HUES6 (cell line): ENCODE results near the gene CCL1.

Experiments used
- H3K27ac ChIP-seq: 2 replicates; pipeline ENCODE4 v1.7.0; 2013; ENCODE audit warnings: low read depth, mild to moderate bottlenecking, low read length, inconsistent platforms
- H3K27me3 ChIP-seq: 2 replicates; pipeline ENCODE4 v1.6.1; 2013; ENCODE audit warnings: low read length; ENCODE audit not compliant: control insufficient read depth, insufficient read depth
- H3K36me3 ChIP-seq: 2 replicates; pipeline ENCODE4 v1.6.1; 2013; ENCODE audit warnings: low read length; ENCODE audit not compliant: control insufficient read depth, insufficient read depth
- H3K4me1 ChIP-seq: 2 replicates; pipeline ENCODE4 v1.6.1; 2013; ENCODE audit warnings: low read length; ENCODE audit not compliant: control insufficient read depth, insufficient read depth
- H3K4me3 ChIP-seq: 2 replicates; pipeline ENCODE4 v1.5.1; 2013; ENCODE audit warnings: low read depth, low read length
- H3K9ac ChIP-seq: one replicate; pipeline ENCODE4 v1.6.1; 2013; ENCODE audit warnings: mild to moderate bottlenecking, low read length
- H3K9me3 ChIP-seq: 2 replicates; pipeline ENCODE4 v1.6.1; 2013; ENCODE audit warnings: low read depth, low read length; ENCODE audit not compliant: control insufficient read depth, insufficient read depth

CCL1 gene, protein sequence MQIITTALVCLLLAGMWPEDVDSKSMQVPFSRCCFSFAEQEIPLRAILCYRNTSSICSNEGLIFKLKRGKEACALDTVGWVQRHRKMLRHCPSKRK

DNA sequence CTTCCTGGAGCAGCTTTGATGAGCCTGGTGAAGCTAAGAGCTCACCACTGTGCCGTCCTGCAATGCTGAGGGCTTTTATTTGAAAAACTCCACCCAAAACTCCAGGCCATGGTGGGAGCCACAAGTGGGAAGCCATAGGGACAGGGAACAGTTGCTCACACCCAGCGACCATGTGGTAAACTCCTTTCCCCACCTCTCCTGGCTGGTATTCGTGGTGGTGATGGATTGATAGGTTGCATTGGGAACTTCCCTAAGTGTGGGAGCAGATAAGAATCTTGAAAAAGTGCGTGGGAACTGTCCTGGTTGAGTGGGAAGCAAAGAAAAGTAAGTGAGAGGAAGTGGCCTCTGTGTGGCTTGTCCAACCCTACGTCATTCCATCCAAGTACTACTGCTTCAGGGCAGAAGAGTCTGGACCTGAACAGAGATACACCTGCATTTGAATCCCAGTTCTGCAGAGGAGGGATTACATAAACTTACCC is at the start of gene CCL1:
Gene CCL1, minus strand, starts transcription at position 51 of the 479 bp plus-strand sequence. CDS start 72 bp downstream, outside the sequence.
- Histone ChIP-seq H3K27me3 (peaks cover 3% of the 10 kb centered on the region; the same call in 1 of the 2 replicates), H3K4me1 (no peaks in the 10 kb centered on the region), H3K36me3 (no peaks in the 10 kb centered on the region), H3K9me3 (no peaks in the 10 kb centered on the region), H3K9ac (no peak within 1 kb of the TSS), H3K4me3 (no peak within 1 kb of the TSS), H3K27ac (no peak within 1 kb of the TSS)

GRCh38 chr17:34412534-34412933 is 49.5 kb upstream of the CCL1 start:
- H3K27me3 ChIP-seq = peaks cover 51% of the 10 kb centered on the region
- H3K9ac ChIP-seq = no peak overlapping the region
- no peak overlapping the region for H3K27ac ChIP-seq
- no peak overlapping the region for H3K4me3 ChIP-seq
- peaks cover 53% of the 10 kb centered on the region for H3K4me1 ChIP-seq
- H3K36me3 ChIP-seq = no peaks in the 10 kb centered on the region
- H3K9me3 ChIP-seq = 0 out of 2 replicates have a peak, but pooled peaks cover 3% of the 10 kb centered on the region

- Histone ChIP-seq H3K9me3 (0 out of 2 replicates have a peak, but pooled peaks cover 3% of the 10 kb centered on the region), H3K4me3 (no peak overlapping the region), H3K27me3 (peaks cover 52% of the 10 kb centered on the region), H3K4me1 (peaks cover 53% of the 10 kb centered on the region), H3K27ac (no peak overlapping the region), H3K9ac (no peak overlapping the region), H3K36me3 (no peaks in the 10 kb centered on the region)
Observed at GRCh38 chr17:34411646-34412421, 48.8 kb upstream of the CCL1 start.

GRCh38 chr17:34409352-34409751 is 46.3 kb upstream of the CCL1 start:
- H3K27ac ChIP-seq = no peak overlapping the region

GRCh38 chr17:34408439-34408838 is 45.4 kb upstream of the CCL1 start:
- Histone ChIP-seq H3K9ac (no peak overlapping the region), H3K4me1 (peaks cover 38% of the 10 kb centered on the region), H3K36me3 (no peaks in the 10 kb centered on the region), H3K27ac (no peak overlapping the region), H3K27me3 (peaks cover 46% of the 10 kb centered on the region), H3K9me3 (no peaks in the 10 kb centered on the region), H3K4me3 (no peak overlapping the region)

More at GRCh38 chr17:34409352-34409751, 46.3 kb upstream of the CCL1 start:
- H3K4me3 ChIP-seq = no peak overlapping the region
- no peaks in the 10 kb centered on the region for H3K36me3 ChIP-seq
- no peaks in the 10 kb centered on the region for H3K9me3 ChIP-seq
- peaks cover 50% of the 10 kb centered on the region for H3K27me3 ChIP-seq
- peaks cover 47% of the 10 kb centered on the region for H3K4me1 ChIP-seq
- H3K9ac ChIP-seq = no peak overlapping the region

- Histone ChIP-seq H3K4me1 (peaks cover 20% of the 10 kb centered on the region), H3K27ac (no peak overlapping the region), H3K27me3 (peaks cover 31% of the 10 kb centered on the region), H3K9ac (no peak overlapping the region), H3K4me3 (no peak overlapping the region), H3K36me3 (no peaks in the 10 kb centered on the region), H3K9me3 (no peaks in the 10 kb centered on the region)
Observed at GRCh38 chr17:34406226-34406625, 43.2 kb upstream of the CCL1 start.

GRCh38 chr17:34403006-34403405 is 40.0 kb upstream of the CCL1 start:
- no peak overlapping the region for H3K4me3 ChIP-seq
- no peaks in the 10 kb centered on the region for H3K9me3 ChIP-seq
- H3K27ac ChIP-seq = no peak overlapping the region
- no peaks in the 10 kb centered on the region for H3K4me1 ChIP-seq
- H3K27me3 ChIP-seq = peaks cover 5% of the 10 kb centered on the region; the same call in 1 of the 2 replicates
- H3K36me3 ChIP-seq = no peaks in the 10 kb centered on the region
- no peak overlapping the region for H3K9ac ChIP-seq

GRCh38 chr17:34401165-34401564 is 38.1 kb upstream of the CCL1 start:
- Histone ChIP-seq H3K4me3 (no peak overlapping the region), H3K4me1 (peaks cover 5% of the 10 kb centered on the region; the same call in 1 of the 2 replicates), H3K9ac (no peak overlapping the region), H3K36me3 (no peaks in the 10 kb centered on the region), H3K27ac (no peak overlapping the region), H3K27me3 (no peaks in the 10 kb centered on the region), H3K9me3 (no peaks in the 10 kb centered on the region)

GRCh38 chr17:34400301-34400931 is 37.4 kb upstream of the CCL1 start:
- Histone ChIP-seq H3K9ac (no peak overlapping the region), H3K4me3 (no peak overlapping the region), H3K27ac (no peak overlapping the region), H3K36me3 (no peaks in the 10 kb centered on the region), H3K9me3 (no peaks in the 10 kb centered on the region), H3K27me3 (no peaks in the 10 kb centered on the region), H3K4me1 (peaks cover 5% of the 10 kb centered on the region; the same call in 1 of the 2 replicates)

DNA sequence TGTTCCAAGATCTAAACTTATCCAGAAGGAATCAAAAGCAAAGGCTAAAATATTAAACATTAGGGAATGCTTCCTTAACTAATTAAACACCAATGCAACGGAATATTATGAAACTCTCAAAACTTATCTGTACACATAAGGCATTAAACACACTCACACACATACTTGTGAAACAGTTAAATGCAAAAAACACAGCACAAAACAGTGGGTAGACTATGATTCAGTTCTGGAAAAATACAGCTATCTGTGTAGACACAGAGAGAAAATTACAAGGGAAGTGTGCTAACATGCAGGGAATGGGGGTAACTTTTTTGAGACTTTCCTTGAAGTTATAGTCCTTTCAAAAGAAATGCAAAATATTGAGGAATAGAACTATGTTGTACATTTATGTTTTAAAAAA is 36.7 kb upstream of the CCL1 start:
- Histone ChIP-seq H3K36me3 (no peaks in the 10 kb centered on the region), H3K27me3 (no peaks in the 10 kb centered on the region), H3K9ac (no peak overlapping the region), H3K9me3 (no peaks in the 10 kb centered on the region), H3K4me1 (peaks cover 5% of the 10 kb centered on the region; the same call in 1 of the 2 replicates), H3K4me3 (no peak overlapping the region), H3K27ac (no peak overlapping the region)

DNA sequence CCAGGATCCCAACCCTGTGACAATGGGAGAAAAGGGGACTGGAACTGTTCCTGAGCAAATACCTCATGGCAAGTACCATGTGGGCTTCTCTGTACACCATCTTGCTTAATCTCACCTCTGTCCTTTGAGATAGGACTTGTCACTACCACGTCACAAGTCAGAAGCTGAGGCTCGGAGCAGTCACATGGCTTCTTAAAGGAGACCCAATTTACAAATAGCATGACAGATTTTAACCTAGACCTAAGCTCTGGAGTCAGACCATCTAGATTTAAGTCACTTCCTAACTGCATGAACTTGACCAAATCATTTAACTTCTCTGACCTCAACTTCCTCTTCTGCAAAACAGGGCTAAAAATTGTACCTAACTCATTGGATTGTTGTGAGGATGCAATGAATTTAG is 36.0 kb upstream of the CCL1 start:
- no peak overlapping the region for H3K9ac ChIP-seq
- H3K4me1 ChIP-seq = peaks cover 5% of the 10 kb centered on the region; the same call in 1 of the 2 replicates
- H3K36me3 ChIP-seq = no peaks in the 10 kb centered on the region
- no peak overlapping the region for H3K4me3 ChIP-seq
- H3K9me3 ChIP-seq = no peaks in the 10 kb centered on the region
- H3K27me3 ChIP-seq = no peaks in the 10 kb centered on the region
- no peak overlapping the region for H3K27ac ChIP-seq
